ENCODE measurements around the gene MAP3K5.

Gene MAP3K5

DNA sequence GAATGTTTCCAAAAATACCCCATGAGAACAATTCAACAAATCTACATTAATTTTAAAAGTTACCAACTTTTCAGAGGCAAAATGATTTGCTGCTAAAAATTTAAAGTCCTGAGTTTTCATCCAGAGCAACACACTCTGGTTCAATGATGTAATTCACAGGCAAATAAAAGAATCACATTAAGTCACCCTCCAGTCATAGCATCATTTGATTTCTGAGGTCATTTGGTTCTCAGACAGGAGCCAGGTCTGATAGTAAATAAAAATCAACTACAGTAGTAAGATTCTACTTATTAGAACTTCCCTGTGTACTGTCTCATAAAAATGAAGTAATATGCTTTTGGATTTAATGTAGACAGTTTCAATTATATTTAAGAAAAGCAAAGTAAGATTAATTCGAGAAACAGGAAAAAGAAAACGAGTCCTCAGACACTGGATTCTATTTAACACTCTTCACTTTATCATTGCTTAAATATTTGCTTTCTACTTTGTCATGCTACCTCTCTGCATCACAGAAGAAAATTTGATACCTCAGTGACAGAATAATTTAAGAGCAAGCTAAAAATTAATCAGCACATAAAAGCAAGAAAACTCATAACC lies 267.8 kb downstream of the MAP3K5 start:
- DNase-seq: no peak

DNA sequence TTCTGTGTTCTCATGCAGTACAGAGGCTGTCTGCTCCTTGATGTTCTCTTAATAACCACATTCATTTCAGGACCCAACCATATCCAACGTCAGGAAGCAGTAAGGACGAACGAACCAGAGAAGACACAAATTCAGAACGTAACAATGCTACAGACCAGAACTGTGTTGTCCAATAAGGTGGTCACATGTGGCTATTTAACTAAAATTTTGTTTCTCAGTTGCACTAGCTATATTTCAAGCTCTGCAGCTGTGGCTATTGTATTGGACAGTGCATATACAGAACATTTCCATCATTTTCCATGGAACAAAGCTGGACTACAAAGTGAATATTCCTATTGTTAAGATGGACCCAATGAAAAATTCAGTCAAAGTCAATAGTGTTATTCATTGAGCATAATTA lies 269.1 kb downstream of the MAP3K5 start:
- peak in 4 of 56 donors; percentile 15 to 27 (median 22) for DNase-seq

DNA sequence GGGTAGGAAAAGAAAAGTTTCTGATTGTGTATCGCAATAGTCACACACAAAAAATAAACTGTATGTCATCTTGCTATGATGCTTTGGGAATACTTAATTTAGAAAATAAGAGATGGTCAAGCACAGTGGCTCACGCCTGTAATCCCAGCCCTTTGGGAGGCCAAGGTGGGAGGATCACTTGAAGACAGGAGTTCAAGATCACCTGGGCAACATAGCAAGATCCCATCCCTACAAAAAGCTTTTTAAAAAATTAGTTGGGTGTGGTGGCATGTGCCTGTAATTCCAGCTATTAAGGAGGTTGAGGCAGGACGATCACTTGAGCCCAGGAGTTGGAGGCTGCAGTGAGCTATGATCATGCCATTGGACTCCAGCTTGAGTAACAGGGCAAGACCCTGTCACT lies 269.6 kb downstream of the MAP3K5 start:
- no peak for DNase-seq

DNA sequence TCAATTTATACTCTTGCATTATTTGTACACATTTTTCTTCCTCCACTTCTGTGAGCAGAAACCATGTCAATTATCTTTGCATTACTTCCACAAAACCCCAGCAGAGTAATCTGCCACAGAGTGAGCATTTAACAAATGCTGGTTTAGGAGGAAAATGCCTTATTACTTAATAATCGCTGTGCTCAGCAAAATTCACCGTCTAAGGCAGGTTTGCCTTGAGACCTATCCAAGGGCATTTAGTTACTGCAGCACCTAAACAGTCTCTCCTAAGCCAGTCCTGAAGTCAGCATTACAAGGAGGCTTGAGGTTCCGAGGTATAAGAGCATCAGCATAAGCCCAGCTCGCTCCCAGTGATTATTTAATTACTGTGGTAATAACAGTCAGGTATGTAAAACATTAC lies 270.4 kb downstream of the MAP3K5 start:
- DNase-seq: no peak

DNA sequence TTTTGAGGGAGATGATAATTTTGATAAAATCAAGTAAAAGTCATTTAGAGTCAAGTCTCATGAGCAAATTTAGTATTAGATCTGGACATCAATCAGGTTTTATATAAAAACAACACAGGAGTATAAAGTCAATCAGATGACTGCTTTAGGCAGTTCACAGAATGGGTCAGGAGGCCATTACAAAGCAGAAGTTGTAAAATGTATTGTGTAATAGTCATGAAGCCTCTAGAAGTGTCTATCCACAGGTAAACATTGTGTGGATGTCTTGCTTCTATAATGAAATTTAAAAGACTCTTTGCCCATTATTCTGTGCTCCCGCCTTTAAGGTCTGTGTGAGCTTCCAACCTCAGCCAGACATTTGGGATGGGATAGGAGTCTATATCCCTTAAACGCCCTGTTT lies 270.9 kb downstream of the MAP3K5 start:
- no peak for DNase-seq

DNA sequence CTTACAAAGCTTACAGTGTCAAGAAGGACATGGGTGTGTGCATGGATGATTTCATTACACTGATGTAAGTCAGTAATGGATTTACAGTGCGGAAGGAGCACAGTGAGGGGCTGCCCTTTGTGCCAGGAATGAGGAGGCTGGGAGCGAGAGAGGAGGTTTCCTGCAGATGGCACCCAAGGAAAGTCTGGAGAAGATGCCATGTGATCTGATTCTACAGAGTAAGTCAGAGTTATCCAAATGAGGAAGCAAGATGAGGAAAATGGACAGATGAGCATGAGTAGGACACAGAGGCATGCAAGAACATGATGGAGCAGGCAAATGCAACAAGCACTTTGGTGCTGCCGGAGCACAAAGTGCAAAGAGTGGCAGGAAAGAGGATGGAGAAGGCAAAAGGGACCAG lies 271.8 kb downstream of the MAP3K5 start:
- no peak for DNase-seq

DNA sequence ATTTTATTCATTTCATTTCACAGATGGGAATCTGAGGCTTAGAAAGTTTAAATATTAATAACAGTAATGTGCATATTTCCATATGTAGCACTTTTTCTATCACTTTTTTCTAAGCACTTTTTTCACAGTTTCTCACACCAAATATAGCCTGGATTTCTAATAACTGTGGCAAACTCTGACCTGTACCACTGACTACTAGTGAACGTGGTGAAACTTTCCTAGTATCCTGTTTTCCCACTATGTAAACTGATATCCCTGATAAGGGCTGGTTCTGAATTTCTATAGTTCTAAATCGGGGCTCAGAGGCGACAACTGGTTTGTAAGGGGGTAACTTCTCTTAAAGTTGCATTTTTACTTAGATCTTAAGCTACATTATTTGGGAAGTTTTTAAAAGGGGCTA lies 274.7 kb downstream of the MAP3K5 start:
- DNase-seq: no peak

DNA sequence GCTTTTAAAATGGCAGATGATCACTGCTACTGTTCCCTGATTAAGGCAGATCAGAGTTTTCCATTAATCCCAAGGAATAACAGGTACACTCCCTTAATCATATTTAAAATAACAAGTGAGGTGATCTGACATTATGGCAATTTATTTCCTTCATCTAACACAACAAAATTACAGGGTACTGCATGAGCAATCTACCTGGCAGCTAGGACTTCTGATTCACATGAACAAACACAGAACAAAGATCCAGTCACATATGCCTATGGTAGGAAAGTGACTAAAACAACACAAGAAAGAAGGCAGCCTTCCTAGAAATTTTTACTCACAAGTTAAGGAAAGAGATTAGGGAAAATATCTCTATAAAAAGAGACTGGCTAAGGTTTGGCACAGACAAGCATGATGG lies 275.3 kb downstream of the MAP3K5 start:
- no peak for DNase-seq

DNA sequence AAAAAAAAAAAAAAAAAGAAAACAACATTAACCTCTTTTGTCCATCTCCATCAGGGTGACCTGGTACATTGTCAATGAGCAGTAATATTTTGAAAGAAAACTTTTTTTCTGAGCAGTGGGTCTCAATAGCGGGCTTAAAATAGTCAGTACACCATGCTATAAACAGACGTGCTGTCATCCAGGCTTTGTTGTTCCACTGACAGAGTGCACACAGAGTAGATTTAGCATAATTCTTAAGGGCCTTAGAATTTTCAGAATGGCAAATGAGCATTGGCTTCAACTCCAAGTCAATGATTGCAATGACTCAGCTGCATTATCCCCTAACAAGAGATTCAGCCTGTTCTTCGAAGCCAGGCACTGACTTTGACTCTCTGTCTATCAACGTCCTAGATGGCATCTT lies 277.7 kb downstream of the MAP3K5 start:
- DNase-seq: peak in 1 of 56 donors; percentile 21

DNA sequence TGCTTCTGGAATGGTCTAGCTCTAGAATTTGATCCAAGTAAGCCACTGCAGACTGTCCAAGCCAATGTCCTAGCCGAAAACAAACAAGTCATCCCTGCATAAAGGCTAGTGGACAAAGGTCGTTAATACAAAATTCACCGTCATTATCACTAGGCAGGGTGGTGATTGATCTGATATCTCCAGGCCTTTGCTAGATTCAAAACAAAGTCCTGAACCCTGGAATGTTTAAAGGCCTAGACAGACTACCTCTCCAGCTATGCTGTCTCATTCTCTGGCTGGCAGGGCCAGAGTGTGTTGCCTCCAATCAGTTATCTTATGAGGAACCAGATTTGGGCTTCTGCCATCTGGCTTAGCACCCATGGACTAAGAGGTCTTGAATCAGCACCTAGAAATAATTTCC lies 280.4 kb downstream of the MAP3K5 start:
- no peak for DNase-seq

DNA sequence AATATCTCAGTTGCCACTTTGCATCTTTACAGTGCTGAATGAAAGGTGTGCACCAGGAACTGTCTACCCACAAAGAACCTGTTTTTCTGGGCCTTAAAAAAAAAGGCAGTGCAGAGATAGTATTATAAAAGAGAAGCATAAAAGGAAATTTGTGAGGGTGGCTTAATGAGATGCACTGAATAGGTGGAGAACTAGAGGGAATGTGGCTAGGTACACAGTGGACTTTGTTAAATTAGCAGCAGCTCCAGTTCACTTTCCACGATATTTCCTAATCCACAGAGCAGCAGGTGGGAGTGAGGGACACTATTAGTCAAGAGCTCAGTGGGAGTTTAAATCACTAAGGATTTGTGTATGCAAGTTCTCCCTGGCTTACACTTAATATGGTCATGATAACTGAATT lies 280.9 kb downstream of the MAP3K5 start:
- DNase-seq: no peak

DNA sequence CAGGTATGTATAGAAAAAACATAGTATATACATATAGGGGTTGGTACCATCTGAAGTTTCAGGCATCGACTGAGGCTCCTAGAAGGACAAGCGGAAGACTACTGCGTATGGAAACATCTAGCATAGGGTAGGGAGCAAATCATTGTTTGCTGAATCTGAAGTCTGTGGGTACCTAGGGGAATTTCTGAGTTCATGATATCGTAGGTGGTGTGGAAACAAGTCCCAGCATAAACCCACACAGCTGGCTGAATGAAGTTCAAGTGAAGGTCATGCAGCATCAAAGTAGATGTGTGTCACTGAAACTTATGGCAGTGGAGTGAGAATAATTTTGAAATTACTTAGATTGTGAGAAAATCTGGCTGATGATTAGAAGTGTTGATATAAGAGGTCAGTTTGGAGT lies 281.5 kb downstream of the MAP3K5 start:
- no peak for DNase-seq

DNA sequence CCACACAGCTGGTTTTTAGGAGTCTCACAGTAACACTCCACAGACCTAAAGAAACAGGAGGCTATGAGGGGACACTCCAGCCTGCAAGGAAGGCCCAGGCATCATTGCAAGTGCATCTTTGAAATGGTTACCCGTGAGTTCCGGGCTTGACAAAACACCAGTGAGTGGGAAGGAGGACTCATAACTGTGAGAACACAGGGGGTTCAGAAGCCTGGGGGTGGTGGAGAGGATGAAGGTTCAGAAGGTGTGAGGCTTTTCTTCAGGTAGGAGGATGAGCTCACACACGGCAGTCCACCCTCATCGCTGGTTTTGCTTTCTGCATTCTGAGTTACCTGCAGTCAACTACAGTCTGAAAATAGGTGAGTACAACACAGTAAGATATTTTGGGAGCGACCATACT lies 282.0 kb downstream of the MAP3K5 start:
- DNase-seq: no peak

DNA sequence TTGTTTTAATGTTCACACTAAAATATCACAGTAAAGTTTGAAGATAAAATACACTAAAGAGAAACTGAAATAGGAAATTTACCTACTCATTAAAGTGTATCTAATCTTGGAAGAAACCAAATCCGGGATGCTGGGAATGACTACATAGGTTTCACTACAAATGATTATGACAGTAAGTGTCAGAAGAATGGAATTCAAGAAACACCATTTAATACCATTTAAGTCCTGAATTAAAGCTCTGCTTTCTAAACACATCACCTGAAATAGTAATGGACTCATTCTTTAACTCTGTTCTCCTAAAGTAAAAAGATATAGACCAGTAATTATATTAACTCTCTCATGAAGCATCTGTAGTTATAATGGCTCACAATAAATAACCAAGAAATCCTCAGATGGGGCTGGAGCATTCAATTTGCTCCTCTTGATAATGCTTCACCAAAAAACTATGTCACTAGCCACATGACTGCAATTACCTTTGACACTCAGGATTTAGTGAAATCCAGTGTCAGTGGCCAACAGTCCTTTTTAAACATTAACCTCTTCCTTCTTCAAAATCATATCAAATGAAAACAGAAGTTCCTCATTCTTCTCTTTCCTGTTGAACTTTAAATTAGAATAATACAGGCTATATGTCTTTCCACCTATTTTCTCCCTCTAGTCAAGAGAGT lies 283.4 kb downstream of the MAP3K5 start:
- DNase-seq: no peak

Data from nucleus accumbens (tissue), 56 donors.